NCI-H2227 (cell line): ENCODE measurements around the gene AACS.

Experiments used
- DNase-seq: peaks from one replicate; lab custom pipeline; 2025; ENCODE audit not compliant: unreplicated experiment; lab: John Stamatoyannopoulos, UW

Gene AACS, protein sequence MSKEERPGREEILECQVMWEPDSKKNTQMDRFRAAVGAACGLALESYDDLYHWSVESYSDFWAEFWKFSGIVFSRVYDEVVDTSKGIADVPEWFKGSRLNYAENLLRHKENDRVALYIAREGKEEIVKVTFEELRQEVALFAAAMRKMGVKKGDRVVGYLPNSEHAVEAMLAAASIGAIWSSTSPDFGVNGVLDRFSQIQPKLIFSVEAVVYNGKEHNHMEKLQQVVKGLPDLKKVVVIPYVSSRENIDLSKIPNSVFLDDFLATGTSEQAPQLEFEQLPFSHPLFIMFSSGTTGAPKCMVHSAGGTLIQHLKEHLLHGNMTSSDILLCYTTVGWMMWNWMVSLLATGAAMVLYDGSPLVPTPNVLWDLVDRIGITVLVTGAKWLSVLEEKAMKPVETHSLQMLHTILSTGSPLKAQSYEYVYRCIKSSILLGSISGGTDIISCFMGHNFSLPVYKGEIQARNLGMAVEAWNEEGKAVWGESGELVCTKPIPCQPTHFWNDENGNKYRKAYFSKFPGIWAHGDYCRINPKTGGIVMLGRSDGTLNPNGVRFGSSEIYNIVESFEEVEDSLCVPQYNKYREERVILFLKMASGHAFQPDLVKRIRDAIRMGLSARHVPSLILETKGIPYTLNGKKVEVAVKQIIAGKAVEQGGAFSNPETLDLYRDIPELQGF

DNA sequence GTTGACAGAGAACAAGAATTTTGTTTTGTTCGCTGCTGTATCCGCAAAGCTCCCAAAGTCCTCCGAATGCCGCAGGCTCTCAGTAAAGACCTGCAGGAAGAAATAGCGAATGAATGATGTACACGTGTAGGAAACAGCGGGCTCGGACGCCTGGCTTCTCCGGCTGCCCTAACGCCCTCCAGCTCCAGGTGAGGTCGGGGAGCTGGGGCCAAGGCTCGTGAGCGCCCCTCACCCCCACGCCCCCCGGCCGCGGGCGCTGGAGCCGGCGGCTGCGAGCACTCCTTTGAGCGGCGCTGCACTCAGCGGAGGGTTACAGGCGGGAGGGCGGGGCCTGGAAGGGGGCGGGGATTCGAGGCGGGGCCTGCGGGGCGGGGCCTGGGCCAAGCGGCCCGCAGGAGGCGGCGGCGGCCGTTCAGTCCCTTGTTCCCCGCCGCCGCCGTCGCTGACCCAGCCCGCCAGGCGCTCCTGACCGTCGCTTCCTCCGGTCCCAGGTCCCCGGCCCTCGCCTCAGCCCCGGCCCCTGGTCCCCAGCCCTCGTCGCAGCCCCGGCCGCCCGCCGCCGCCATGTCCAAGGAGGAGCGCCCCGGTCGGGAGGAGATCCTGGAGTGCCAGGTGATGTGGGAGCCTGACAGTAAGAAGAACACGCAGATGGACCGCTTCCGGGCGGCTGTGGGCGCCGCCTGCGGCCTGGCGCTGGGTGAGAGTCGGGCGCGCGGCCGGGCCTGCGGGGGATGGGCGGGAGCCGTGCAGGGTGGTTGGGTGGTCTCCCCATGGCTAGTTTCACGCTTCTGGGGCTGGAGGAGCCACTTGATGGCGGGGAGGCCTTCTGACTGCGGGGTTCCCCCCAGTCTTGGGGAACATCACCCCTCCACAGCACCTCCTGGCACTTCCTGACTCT lies at the start of gene AACS:
TSS of gene AACS (plus strand) at position 415 of the 898 bp plus-strand sequence. CDS start at position 565, 150 bp downstream.
- DNase-seq: peak; percentile 81

DNA sequence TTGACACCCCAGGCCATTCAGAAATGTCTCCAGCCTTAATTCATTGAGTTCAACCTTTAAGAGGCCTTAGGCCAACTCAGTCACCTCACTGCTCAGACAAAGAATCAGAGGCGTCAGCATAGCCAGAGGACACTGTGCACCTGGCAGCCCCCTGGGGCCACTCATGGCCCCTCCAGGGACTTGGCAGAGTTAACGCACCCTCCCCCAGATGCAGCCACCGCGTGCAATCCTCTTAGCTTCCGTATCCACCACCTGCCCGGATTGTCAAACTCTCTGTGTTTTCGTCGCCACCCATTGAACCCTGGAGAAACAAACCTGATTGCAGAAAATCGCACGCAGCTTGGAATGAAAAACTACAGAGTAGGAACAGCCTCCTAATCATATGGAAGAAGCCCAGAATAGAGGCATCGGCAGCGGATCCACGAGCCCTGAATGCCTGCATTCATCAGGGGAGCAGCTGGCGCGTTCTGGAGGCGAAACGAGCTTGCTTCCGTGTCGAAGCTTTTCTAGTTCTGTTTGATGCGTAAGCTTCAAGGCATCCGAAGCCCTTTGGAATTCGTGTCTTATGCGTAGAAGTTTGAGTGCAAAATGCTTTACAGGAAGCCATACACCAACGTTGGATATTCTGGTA lies 49.4 kb upstream of the AACS start:
- no peak for DNase-seq

DNA sequence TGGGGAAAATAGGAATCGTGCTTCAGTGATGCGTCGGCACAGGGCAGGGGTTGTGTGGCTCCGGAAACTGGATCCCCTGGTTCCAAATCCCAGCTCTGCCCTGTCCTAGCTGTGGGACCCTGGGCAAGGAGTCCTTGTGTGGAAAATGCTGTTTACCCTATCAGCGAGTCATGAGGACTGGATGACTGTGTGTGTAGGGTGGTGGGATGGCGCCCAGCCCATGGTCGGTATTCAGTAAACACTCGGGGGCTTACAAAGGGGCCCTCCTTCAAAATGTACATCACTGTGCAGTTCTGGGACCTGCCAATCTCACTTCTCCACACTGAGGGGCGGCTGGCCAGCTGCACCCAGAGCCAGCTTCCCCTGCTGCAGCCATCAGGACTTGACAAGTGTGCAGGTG lies 47.4 kb upstream of the AACS start:
- no peak for DNase-seq

DNA sequence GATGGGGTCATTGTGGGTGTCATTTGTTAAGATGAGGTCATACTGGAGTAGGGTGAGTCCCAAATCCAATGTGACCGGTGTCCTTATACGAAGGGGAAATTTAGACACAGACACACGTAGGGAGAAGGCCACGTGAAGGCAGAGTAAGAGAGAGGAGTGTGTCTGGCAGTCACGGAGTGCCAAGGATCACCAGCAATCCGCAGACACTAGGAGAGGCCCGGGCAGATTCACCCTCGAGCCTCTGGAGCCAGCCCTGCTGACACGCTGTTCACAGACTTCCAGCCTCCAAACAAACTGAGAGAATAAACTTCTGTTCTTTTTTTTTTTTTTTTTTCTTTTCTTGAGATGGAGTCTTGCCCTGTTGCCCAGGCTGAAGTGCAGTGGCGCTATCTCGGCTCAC lies 46.9 kb upstream of the AACS start:
- DNase-seq: no peak

DNA sequence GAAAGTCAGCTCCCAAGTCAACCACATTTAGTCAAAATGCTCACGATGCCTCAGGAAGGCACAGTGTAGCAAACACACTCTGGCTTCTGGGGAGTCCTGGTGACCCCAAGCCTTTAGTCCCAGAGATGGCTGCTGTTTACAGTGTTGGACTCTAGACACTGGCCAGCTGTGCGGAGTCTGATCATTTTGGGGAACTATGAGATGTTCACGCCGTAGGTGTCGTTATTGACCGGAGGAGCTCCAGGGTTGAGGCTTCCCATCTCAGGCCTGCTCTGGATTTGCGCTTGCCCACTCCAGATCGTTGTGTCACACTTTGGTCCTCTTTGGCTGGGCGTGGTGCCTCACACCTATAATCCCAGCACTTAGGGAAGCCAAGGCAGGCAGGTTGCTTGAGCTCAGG lies 44.1 kb upstream of the AACS start:
- DNase-seq: no peak

DNA sequence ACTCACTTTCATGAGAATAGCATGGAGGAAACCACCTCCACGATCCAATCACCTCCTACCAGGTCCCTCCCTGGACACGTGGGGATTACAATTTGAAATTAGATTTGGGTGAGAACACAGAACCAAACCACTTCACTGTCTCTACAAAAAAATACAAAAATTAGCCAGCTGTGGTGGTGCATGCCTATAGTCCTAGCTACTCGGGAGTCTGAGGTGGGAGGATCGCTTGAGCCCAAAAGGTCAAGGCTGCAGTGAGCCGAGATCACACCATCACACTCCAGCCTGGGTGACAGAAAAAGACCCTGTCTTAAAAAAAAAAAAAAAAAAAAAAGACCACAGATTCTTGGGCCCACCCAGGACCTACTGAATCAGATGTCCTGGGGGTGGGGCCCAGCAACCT lies 43.5 kb upstream of the AACS start:
- DNase-seq: no peak

DNA sequence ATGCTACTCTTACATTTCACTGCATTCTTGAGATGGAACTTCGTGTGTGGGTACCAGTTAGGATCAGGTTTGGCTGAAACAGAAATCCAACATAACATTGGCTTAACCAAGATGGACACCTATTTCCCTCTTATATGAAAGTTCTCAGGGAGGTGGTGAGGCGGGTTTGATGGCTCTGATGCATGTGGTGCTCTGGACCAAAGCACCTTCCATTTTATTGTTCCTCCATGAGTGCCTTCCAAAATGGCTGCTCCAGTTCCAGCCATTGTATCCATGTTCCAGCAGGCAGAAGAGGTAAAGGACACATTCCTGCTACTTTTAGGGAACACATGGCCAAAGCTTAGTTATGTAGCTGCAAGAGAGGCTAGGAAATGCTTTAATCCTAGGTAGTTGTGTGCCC lies 42.2 kb upstream of the AACS start:
- DNase-seq: no peak

DNA sequence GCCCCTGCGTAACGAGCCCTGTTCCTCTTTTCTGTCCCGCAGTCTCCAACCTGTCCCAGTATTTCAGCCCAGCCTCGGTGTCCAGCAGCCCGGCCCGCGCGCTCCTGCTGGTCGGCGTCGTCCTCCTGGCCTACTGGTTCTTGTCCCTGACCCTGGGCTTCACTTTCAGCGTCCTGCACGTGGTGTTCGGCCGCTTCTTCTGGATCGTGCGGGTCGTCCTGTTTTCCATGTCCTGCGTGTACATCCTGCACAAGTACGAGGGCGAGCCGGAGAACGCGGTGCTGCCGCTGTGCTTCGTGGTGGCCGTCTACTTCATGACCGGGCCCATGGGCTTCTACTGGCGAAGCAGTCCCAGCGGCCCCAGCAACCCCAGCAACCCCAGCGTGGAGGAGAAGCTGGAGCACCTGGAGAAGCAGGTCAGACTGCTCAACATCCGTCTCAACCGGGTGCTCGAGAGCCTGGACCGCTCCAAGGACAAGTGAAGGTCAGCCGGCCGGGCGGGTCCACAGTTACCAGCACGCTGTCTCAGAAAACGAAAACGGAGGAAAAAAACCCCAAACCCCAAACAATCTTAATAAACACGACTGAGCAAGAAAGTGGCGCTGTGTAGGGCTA lies 40.2 kb upstream of the AACS start:
- DNase-seq: no peak

DNA sequence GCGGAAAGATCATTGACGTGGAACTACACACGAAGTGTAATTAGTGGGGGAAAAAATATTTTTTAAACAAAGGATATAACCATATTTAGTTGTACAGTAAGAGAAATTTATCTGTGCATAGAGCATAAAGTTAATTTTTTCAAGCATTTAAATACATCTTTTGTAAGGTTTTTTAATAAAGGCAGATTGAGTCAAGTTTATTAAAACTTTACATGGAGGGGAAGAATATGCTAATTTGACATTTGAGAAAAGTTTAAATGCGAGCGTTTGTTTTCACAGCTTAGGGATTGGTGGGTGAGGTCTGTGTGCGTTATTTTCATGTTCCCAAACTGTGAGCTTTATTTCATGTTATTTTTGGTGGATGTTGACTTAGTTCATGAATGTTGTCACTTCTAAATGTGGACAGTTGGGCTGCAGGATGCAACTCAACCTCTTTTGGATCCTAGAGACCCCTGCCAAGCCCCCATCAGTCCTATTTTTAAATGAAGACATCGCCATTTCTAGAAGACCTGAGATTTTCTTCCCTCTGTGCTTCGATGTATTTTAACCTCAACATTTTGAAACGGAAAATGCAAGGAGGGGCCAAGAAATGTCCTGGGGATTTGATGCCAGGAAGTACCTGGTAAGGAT lies 39.5 kb upstream of the AACS start:
- DNase-seq: no peak

DNA sequence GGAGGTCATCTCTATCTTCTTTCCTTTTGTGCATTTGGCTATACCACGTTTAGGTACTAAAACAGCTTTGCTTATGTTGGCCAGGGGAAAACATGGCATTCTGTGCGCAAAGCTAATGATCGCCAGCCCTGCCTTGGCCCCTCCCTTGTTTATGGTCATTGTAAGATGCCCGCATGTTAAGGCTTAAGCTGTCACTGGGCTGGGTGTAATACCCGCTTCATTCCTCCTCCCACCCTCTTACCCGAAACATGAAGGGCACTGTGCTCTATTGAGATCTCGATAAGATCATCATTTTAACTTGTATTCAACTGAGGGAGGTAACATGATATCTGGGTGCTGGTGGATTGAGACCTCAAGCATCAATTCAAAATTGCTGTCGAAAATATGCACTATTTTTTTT lies 37.1 kb upstream of the AACS start:
- no peak for DNase-seq

DNA sequence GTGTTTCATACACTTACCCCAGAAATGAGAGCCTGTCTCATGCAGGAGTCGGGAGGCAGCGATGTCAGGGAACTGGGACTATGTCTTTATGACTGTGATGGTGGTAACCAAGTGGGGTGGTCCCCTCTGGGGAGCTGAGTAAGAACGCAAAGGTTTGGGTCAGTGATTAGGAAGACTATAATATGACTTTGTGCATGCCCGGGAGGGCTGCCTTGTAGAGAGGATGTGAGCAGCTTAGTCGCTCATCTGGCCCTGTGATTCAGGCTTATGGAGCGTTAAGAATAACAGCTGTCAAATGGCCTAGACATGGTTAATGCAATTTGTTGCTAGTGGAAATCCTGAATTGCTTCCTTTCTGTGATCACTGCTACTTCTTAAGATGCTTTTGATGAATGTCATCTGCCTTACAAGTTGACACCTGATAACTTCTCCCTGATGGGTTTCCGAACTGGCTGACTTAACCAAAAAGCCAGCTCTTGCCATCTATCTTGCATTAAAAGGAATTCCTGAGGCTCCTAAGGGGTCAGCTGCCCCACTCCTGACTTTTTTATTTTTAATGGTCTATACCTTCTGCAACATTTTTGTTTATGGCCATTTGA lies 35.4 kb upstream of the AACS start:
- DNase-seq: no peak

DNA sequence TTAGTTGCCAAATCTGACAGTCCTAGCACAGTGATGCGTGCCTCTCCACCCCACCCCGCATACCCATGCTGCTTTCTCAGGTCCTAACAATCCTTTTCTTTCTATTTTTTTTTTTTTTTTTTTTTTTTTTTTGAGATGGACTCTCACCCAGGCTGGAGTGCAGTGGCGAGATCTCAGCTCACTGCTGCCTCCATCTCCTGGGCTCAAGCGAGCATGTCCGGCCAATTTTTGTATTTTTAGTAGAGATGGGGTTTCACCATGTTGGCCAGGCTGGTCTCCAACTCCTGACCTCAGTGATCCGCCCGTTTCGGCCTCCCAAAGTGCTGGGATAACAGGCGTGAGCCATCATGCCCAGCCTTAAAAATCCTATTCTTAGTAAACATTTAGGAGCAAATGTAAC lies 33.8 kb upstream of the AACS start:
- peak; percentile 49 for DNase-seq

DNA sequence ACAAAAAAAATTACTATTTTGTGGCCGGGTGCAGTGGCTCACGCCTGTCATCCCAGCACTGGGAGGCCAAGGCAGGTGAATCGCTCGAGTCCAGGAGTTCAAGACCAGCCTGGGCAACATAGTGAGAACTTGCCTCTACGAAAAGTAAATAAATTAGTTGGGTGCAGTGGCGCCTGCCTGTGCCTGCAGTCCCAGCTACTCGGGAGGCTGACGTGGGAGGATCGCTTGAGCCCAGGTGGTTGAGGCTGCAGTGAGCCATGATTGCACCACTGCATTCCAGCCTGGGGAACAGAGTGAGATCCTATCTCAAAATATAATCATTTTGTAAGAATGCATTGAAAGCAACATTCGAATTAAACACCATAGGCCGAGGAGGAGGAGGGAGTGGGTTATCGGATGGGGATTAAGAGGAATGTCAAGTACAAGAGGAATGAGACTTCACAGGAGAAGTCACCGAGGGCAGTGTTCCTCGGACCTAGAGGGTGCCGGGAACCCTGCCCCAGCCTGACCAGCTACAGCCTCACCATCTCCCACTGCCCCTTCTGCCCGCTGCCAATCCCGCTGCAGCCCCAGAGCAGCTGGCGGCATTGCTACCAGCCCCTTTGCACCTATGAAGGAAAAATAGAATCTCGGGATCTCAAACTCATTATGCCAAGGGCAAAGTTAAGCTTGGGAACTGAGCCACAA lies 32.6 kb upstream of the AACS start:
- DNase-seq: no peak

DNA sequence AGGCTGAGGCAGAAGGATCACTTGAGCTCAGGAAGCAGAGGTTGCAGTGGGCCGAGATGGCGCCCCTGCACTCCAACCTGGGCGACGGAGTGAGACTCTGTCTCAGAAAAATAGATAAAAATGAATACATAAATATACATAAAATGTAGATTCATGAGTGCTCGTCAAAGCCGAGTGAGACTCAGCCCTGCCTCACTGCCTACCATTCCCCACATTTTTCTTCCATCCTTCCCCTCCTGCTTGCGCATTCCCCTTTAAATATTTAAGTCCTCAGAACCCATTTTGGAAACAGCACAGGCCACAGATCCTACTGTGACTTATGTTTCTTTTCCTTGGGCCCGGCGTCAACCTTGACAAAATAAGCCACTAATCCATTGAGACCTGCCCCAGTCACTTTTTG lies 31.9 kb upstream of the AACS start:
- no peak for DNase-seq

DNA sequence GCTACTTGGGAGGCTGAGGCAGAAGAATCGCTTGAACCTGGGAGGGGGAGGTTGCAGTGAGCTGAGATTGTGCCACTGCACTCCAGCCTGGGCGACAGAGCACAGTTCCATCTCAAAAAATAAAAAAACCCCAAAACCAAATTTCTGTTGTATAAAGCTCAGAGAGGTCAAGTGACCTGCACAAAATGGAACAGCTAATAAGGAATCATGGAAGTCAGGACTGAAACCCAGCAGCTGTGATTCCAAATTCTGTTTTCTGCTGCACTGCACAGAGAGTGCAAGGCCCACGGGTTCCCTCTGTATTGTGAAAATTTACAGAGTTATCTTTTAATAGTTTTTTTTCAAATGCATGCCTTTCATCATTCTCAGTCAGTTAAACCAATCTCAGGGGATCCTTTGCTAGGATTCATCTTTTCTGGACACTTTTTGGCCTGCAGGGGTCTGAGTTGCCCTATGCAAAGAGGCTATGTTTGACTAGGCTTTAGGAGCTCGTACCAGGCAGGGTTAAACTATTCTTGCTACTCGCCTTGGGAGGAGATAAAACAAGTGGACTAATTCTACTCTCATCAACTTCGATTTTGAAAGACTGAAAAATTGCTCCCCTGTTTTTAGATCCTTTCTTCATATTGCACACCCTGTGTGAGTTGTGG lies 26.1 kb upstream of the AACS start:
- no peak for DNase-seq

DNA sequence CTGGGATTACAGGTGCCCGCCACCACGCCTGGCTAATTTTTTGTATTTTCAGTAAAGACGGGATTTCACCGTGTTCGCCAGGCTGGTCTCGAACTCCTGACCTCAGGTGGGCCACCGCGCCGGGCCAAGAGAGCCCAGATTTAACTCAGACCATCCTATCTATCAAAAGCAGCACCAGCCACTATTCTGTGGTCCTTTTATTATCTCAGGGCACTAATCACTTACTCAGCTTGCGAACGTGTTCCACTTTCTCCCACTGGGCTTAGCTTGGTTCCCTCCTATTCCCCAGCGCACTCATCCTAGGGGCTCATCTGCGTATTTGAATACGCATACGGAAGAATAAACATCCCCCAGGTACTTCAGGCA lies 16.2 kb upstream of the AACS start:
- no peak for DNase-seq

DNA sequence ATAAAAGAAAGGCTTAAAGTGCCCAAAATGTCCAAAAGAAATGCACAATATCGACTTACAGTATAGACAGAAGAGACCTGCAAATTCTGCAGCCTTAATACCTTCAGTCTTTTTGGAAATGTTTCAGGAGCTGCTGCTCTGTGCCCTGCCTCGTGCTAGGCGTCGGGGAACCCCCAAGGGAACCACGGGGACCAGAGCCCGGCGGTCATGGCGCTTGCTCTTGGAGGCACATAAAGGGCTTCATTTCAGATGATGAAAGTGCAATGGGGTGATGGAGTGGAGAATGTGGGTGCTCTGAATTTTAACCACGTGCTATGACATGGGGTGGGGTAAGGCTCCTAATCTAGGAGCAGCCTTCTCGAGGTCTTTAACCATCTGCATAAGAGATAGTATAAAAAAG lies 14.8 kb upstream of the AACS start:
- DNase-seq: no peak

DNA sequence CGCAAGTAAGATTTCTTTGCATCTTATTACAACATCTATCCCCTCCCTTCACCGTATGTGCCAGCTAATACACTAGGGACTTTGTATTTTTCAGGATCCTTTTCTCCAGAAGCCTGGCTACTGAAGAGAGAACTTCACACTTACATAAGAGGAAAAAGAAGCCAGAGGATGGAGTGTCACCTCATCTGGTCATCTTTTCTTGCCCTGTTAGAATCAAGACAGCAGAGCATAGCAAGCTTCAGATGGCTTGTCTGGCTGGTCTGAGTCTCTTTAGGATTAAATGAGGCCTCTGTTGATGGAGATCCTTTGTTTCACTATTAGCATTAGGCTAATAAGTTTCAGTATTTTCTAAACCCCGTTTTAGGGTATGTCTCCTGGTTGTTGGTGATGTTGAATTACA lies 14.4 kb upstream of the AACS start:
- no peak for DNase-seq

DNA sequence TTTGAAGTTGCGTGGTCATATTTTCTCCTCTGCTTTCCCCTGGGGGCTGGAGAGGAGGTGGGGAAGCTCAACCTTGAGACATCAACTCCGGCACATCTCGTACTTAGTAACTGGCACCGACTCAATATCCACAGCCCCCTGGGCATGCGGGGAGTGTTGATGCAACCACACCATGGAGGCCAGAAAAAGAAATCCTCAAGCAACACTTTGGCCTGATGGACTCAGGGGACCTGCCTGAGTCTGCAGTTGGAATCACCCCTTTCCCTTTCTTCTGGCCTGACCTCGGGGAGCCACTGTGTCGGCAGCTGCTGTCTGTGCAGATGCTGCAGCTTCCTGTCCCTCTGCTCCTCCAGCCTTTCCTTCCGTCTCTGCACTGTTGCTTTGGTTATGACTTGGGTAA lies 11.4 kb upstream of the AACS start:
- DNase-seq: no peak
